ENCODE data around the gene NAA38. TPM values are rescaled to one million over a fixed set of nuclear protein-coding genes. Genes with fewer than 3 reads are reported as not detected.

The NAA38 gene
- 65.8 and 66.2 TPM in 2 replicates for total RNA-seq
- long read RNA-seq, partial matches to known transcripts: 0 of 7 reads
- long read RNA-seq, other reads (novel, unspliced or antisense): 2 of 7 reads

DNA sequence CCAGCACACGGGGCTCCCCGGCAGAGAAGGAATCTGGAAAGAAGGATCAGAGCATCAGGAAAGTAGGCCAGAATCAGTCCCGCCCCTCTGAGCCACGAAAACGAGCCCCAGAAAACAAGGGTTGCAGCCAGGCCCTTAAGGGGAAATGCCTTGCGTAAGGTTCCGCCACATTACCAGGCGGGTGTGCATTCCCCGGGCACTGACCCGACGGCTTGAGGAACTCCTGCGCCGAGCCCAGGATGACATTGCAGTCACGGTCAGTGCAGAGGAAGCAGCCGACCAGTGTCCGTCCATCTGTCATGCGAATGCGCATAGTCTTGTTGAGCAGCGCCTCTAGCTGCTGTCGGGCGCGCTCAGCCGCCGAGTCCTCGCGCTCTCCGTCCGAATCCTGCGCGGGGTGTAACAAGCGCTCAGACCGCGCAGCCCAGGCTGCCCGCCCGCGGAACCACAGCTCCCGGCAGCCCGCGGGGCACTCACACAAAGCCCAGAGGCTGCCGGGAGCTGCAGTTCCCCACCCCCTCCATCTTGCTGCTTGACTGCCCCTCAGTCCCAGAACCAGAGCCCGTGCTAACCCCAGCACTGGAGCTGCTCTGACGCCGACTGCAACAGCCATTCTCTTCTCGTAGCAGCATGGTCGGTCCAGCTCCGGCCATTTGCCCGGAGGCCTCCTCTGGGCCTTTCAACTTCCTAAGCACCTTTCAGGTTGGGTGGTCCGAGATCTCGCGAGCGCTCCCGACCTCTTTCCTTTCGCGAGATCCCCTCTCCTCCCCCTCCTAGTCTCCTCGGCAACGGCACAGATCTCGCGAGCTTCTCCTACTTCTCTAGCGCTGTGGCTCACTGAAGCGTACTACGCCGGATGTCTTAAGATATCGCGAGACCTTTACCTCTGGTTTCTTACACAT is at the start of gene NAA38:
Gene NAA38, minus strand, starts transcription at position 749 of the 902 bp plus-strand sequence. Its CDS starts 96 bp downstream, at position 653.
- H3K9me3 Mint-ChIP-seq (ENCODE audit: unreplicated experiment): no peaks in the 10 kb centered on the region
- no peak within 1 kb of the TSS for H3K27ac Mint-ChIP-seq (ENCODE audit: unreplicated experiment)
- H3K4me1 Mint-ChIP-seq (ENCODE audit: unreplicated experiment): peaks cover 8% of the 10 kb centered on the region
- no peak within 1 kb of the TSS for H3K4me3 Mint-ChIP-seq (ENCODE audit: unreplicated experiment)
- DNase-seq (ENCODE audit: extremely low spot score, unreplicated experiment): peak; percentile 98
- no peaks in the 10 kb centered on the region for H3K27me3 Mint-ChIP-seq (ENCODE audit: unreplicated experiment)
- peak; percentile 58 for TF ChIP-seq CTCF (IDR thresholded peaks at IDR 0.05)
- peaks cover 10% of the 10 kb centered on the region for H3K36me3 Mint-ChIP-seq (ENCODE audit: unreplicated experiment)

DNA sequence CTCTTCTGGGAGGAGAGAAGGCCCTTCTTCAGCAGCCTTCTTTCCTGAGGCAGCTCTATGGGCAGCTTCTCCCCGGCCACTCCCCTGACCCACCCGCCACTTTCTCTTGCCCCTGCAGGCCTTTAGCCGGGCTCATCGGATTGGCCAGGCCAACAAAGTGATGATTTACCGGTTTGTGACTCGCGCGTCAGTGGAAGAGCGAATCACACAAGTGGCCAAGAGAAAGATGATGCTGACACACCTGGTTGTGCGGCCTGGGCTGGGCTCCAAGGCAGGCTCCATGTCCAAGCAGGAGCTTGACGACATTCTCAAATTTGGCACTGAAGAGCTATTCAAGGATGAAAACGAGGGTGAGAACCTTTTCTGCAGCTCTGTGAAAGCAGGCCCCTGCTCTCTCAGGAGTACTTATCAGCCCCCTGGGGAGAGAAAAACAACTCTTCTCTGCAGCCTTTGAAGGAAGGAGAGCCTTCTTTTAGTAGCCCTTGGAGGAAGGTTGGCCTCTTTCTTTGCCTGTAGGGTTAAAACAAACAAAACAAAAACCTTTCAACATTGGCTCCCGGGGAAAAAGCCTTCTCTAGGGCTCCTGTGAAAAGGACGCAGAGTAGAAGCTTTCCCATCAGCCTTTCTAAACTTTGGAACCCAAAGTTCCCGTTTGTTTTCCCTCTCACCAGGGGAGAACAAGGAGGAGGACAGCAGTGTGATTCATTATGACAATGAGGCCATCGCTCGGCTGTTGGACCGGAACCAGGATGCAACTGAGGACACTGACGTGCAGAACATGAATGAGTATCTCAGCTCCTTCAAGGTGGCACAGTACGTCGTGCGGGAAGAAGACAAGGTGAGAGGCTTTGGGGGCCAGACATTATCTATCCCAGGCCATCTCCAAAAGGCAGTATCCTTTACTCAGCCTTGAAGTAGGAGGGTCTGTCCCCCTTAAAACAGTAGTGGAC is 46.1 kb upstream of the NAA38 start:
- Mint-ChIP-seq H3K27ac (ENCODE audit: unreplicated experiment) (no peak overlapping the region), H3K9me3 (ENCODE audit: unreplicated experiment) (no peaks in the 10 kb centered on the region), H3K4me1 (ENCODE audit: unreplicated experiment) (no peaks in the 10 kb centered on the region), H3K36me3 (ENCODE audit: unreplicated experiment) (peaks cover 82% of the 10 kb centered on the region), H3K4me3 (ENCODE audit: unreplicated experiment) (no peak overlapping the region), H3K27me3 (ENCODE audit: unreplicated experiment) (no peaks in the 10 kb centered on the region)
- TF ChIP-seq CTCF (IDR thresholded peaks at IDR 0.05): no peak
- DNase-seq (ENCODE audit: extremely low spot score, unreplicated experiment): no peak

DNA sequence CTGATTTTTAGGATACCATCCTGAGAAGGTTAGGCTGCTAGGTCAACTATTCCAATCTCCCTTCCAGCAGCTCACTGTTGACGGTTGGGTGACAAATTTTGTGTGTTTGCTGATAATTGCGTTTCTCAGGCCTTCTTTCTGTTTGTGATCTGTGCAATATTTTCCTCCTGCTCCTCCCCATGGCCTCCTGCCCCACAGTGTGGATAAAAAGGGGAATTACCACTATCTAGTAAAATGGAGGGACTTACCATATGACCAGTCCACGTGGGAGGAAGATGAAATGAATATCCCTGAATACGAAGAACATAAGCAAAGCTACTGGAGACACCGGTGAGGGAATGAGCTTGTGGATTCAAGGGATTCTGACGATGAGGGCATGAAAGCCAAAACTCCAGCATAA is 40.4 kb upstream of the NAA38 start:
- DNase-seq (ENCODE audit: extremely low spot score, unreplicated experiment): no peak

GRCh38 chr17:7897090-7897489 is 39.7 kb upstream of the NAA38 start:
- no peak for TF ChIP-seq CTCF (IDR thresholded peaks at IDR 0.05)
- no peaks in the 10 kb centered on the region for H3K27me3 Mint-ChIP-seq (ENCODE audit: unreplicated experiment)
- H3K9me3 Mint-ChIP-seq (ENCODE audit: unreplicated experiment): no peaks in the 10 kb centered on the region
- H3K4me3 Mint-ChIP-seq (ENCODE audit: unreplicated experiment): no peak overlapping the region
- no peaks in the 10 kb centered on the region for H3K4me1 Mint-ChIP-seq (ENCODE audit: unreplicated experiment)
- H3K36me3 Mint-ChIP-seq (ENCODE audit: unreplicated experiment): peaks cover 68% of the 10 kb centered on the region
- DNase-seq (ENCODE audit: extremely low spot score, unreplicated experiment): no peak
- H3K27ac Mint-ChIP-seq (ENCODE audit: unreplicated experiment): no peak overlapping the region

More for the DNA sequence above, 40.4 kb upstream of the NAA38 start:
- no peak overlapping the region for H3K4me3 Mint-ChIP-seq (ENCODE audit: unreplicated experiment)
- H3K27ac Mint-ChIP-seq (ENCODE audit: unreplicated experiment): peak overlapping the region; percentile 6
- no peaks in the 10 kb centered on the region for H3K9me3 Mint-ChIP-seq (ENCODE audit: unreplicated experiment)
- H3K4me1 Mint-ChIP-seq (ENCODE audit: unreplicated experiment): no peaks in the 10 kb centered on the region
- H3K36me3 Mint-ChIP-seq (ENCODE audit: unreplicated experiment): peaks cover 71% of the 10 kb centered on the region
- peak; percentile 41 for TF ChIP-seq CTCF (IDR thresholded peaks at IDR 0.05)
- no peaks in the 10 kb centered on the region for H3K27me3 Mint-ChIP-seq (ENCODE audit: unreplicated experiment)

All from osteocyte (in vitro differentiated cells).